Measurements from ENCODE around the gene AKAP8.

- TF ChIP-seq, protein P1, sequence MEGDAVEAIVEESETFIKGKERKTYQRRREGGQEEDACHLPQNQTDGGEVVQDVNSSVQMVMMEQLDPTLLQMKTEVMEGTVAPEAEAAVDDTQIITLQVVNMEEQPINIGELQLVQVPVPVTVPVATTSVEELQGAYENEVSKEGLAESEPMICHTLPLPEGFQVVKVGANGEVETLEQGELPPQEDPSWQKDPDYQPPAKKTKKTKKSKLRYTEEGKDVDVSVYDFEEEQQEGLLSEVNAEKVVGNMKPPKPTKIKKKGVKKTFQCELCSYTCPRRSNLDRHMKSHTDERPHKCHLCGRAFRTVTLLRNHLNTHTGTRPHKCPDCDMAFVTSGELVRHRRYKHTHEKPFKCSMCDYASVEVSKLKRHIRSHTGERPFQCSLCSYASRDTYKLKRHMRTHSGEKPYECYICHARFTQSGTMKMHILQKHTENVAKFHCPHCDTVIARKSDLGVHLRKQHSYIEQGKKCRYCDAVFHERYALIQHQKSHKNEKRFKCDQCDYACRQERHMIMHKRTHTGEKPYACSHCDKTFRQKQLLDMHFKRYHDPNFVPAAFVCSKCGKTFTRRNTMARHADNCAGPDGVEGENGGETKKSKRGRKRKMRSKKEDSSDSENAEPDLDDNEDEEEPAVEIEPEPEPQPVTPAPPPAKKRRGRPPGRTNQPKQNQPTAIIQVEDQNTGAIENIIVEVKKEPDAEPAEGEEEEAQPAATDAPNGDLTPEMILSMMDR (IDR thresholded peaks at IDR 0.05; ENCODE audit: poor library complexity): no peak
- no peak for TF ChIP-seq EZH2 (IDR thresholded peaks at IDR 0.05; ENCODE audit: borderline replicate concordance)
- no peak for TF ChIP-seq EZH2phosphoT487 (IDR thresholded peaks at IDR 0.05; ENCODE audit: low read depth, severe bottlenecking, unreplicated experiment)
These were observed 16.8 kb upstream of the AKAP8 start for GRCh38 chr19:15396436-15396835.
